ENCODE measurements around the gene SSU72. TPM values are rescaled to one million over a fixed set of nuclear protein-coding genes. Genes with fewer than 3 reads are reported as not detected.
"Not testable (repeated sequence)": the region's sequence is repeated elsewhere in the genome, so short reads cannot be mapped to it uniquely, and the experiment has no call there.

SSU72 gene
- polyA plus RNA-seq, 3 donors, result 79.9 to 85.8 (median 80.6) TPM

GRCh38 chr1:1573843-1574720 is 581 bp downstream of the SSU72 start:
- peak in 8 of 11 donors; percentile 40 to 64 (median 57) for DNase-seq (ENCODE audit: extremely low read depth in 1 of 11, low read depth in 9 of 11, low spot score in 4 of 11)

DNA sequence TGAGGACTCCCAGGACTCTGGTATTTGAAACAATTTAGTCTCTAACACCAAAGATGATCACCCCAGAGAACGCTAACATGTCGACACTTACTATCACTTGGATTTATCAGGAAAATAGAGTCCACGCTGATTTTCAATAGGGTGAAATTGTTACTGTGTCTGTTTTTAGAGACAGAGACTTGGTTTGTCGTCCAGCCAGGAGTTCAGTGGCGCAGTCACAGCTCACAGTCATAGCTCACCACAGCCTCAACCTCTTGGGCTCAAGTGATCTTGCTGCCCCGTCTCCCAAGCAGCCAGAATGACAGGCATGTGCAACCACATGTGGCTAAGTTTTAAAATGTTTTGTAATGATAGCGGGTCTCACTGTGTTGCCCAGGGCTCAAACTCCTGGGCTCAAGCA is 5.3 kb downstream of the SSU72 start:
- no peak for DNase-seq (ENCODE audit: extremely low read depth in 1 of 11, low read depth in 9 of 11, low spot score in 4 of 11)

DNA sequence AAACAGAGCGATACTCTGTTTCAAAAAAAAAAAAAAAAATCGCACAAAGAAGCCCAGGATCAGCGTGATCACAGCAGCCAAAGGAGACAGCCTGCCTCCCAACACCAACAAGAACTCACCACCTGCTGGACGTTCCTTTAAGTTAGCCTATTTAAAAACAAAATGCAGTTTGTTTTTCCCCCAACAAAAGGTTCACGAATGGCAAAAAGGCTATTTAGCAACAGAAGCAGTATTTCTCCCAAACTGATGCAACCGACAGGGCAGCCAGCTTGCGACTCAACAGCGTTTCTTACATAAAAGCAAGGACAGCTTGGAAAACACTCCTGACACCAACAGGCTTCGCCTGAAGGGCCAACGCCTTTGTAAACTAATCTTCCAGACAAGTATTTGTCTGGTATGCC is 6.8 kb downstream of the SSU72 start:
- DNase-seq (ENCODE audit: extremely low read depth in 1 of 11, low read depth in 9 of 11, low spot score in 4 of 11), result no peak

DNA sequence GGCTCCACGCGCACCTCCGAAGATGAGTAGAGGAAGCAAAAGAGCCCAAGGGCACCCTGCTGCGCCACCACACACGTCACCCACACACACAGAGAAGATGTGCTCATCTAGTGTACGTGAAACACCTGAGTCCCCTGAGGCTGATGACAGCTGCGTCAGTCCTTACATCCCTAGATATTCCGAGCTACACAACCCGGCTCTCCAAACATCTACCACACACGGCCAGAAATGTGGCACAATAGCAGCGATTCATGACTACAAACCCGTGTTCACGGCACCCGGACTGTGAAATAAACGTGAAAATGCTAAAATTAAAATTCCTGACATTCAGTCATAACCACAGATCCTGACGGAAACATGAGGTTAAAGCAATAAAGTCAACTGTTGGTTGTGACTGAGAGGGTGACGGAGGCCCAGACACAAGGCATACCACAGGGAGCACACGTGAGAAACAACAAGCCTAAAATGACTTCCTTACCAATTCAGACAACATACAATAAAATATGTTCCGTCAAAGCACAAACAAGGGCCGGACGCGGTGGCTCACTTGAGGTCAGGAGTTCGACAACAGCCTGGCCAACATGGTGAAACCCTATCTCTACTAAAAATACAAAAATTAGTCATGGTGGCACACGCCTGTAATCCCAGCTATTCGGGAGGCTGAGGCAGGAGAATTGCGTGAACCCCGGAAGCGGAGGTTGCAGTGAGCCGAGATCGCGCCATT is 7.3 kb downstream of the SSU72 start:
- DNase-seq (ENCODE audit: extremely low read depth in 1 of 11, low read depth in 9 of 11, low spot score in 4 of 11), result no peak

DNA sequence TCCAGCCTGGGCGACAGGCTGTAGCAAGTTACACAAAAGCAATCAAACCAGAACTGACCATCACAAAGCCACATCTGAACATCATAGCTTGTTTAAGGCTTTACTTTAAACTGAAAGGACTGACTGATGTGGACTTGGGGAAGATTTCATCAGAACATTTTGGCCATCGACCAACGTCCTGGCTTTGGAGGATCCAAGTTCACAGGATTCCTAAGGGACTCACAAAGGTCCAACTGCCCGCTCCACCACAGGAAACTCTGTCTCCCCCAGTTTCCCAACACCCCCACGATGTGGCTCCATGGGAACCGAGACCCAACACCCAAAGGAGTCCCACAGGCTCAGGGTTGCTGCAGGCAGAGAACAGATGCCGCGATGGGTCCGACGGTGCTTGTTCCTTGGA is 9.3 kb downstream of the SSU72 start:
- DNase-seq (ENCODE audit: extremely low read depth in 1 of 11, low read depth in 9 of 11, low spot score in 4 of 11), result no peak

DNA sequence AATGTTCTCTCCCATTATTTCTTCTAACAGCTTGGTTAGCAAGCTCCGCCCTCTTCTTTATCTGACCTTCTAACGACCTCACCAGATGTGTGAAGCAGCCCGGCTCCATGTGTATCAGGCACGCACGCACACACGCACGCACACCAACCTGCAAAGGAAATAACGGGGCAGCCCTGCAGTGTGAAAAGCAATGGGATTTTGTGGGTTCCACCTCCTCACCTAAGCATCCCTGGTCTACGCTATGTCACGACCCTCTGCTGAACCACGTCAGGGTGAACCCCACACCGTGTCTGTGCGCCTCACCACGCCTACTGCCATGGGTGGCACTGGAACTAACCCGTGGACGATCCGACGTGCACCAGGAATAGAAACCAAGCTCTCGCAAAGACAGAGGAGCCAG is 10.4 kb downstream of the SSU72 start:
- DNase-seq (ENCODE audit: extremely low read depth in 1 of 11, low read depth in 9 of 11, low spot score in 4 of 11), result no peak

GRCh38 chr1:1563688-1564087 is 11.0 kb downstream of the SSU72 start:
- DNase-seq (ENCODE audit: extremely low read depth in 1 of 11, low read depth in 9 of 11, low spot score in 4 of 11), result no peak

- DNase-seq (ENCODE audit: extremely low read depth in 1 of 11, low read depth in 9 of 11, low spot score in 4 of 11), result no peak
Observed at GRCh38 chr1:1562556-1563195, 12.0 kb downstream of the SSU72 start.

GRCh38 chr1:1561801-1562470 is 12.7 kb downstream of the SSU72 start:
- DNase-seq (ENCODE audit: extremely low read depth in 1 of 11, low read depth in 9 of 11, low spot score in 4 of 11), result no peak

DNA sequence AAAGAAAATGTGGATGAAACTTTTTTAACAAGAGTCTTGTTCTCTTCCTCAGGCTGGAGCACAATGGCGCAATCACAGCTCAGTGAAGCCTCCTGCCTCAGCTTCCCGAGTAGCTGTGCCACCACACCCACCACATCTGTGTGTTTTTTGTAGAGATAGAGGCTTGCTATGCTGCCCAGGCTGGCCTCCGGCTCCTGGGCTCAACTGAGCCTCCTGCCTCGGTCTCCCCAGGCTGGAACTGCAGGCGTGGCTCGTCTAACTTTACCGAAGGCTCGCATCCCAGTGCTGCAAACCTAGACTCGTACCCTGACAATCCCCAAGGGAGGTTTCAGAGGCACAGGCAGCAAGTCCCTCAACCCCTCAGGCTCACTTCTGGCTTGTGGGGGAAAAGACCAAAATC is 14.5 kb downstream of the SSU72 start:
- DNase-seq (ENCODE audit: extremely low read depth in 1 of 11, low read depth in 9 of 11, low spot score in 4 of 11), result no peak

- no peak for DNase-seq (ENCODE audit: extremely low read depth in 1 of 11, low read depth in 9 of 11, low spot score in 4 of 11)
Observed at GRCh38 chr1:1559066-1559465, 15.6 kb downstream of the SSU72 start.

GRCh38 chr1:1558591-1558990 is 16.1 kb downstream of the SSU72 start:
- no peak for DNase-seq (ENCODE audit: extremely low read depth in 1 of 11, low read depth in 9 of 11, low spot score in 4 of 11)

GRCh38 chr1:1557688-1558087 is 17.0 kb downstream of the SSU72 start:
- not testable (repeated sequence) for DNase-seq (ENCODE audit: extremely low read depth in 1 of 11, low read depth in 9 of 11, low spot score in 4 of 11)

DNA sequence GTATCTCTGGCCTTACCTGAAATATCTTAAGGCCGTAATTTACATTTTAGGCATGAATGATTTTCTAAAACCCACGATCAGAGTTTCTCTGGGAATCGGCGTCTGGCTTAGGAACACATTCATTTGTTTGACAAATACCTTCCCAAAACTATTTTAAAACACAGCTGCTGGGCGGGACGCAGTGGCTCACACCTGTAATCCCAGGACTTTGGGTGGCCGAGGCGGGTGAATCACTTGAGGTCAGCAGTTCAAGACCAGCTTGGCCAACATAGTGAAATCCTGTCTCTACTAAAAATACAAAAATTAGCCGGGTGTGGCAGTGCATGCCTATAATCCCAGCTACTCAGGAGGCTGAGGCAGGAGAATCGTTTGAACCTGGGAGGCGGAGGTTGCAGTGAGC is 17.7 kb downstream of the SSU72 start:
- DNase-seq (ENCODE audit: extremely low read depth in 1 of 11, low read depth in 9 of 11, low spot score in 4 of 11), result not testable (repeated sequence)

DNA sequence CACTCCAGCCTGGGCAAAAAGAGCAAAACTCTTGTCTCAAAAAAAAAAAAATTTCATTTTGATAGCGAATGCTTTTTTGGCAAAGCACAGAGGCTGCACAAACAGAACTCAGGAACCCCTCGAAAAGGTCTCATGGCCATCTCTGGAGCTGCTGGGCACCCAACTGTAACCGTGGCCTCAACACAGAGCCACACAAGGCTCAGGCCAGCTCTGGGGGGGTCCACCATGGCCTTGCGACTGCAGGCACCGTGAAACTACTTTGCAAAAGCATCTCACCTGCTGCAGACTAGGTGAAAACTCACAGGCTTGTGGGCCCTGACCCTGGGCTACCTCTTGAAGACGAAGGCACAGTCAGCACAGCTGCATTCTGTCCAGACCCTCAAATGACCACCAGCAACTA is 18.2 kb downstream of the SSU72 start:
- DNase-seq (ENCODE audit: extremely low read depth in 1 of 11, low read depth in 9 of 11, low spot score in 4 of 11), result no peak

DNA sequence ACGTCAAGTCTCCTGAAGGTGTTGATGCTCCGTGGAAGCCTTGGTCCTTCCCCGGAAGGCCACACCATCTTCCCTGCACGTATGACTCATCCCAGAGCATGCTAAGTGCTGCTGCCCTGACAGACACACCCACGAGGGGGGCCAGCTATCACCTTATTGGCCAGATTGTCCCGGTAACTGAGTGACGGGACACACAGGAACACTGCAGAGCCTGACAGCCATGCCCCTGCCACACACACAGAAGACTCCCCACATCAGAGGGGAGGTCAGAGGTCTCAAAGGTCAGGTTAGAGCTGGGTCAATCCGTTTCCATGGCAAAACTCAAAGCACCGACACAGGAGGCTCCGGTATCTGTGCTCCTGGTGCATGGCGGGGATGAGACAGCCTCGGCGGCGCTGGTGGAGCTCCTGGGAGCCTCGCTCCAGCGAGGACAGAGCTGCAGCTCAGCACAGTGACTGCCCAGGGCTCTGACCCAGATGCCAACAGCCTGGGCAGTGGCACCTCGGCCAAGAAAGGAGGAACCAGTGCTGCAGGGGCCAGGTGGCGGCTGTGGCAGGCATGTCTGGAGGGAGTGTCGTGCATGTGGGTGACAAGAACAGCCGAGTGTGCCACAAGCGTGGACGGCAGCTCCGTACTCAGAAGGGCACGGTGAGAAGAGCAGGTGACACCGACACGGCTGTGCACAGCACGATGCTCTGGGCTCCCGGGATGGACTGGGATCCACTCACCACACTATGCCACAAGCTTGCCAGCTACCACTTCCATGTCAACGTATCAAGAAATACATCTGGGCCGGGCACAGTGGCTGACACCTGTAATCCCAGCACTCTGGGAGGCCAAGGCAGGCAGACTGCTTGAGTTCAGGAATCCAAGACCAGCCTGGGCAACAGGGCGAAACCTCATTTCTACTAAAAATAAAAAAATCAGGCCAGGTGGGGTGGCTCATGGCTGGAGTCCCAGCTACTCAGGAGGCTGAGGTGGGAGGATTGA is 19.4 kb downstream of the SSU72 start:
- no peak for DNase-seq (ENCODE audit: extremely low read depth in 1 of 11, low read depth in 9 of 11, low spot score in 4 of 11)

GRCh38 chr1:1554550-1554925 is 20.1 kb downstream of the SSU72 start:
- no peak for DNase-seq (ENCODE audit: extremely low read depth in 1 of 11, low read depth in 9 of 11, low spot score in 4 of 11)

GRCh38 chr1:1553821-1554494 is 20.7 kb downstream of the SSU72 start:
- DNase-seq (ENCODE audit: extremely low read depth in 1 of 11, low read depth in 9 of 11, low spot score in 4 of 11), result no peak
